LNCaP clone FGC (cell line): ENCODE data around the gene ACSF2.

Experiments
- DNase-seq: peaks from one replicate; pipeline ENCODE4 v3.0.0-alpha.2; 2011; ENCODE audit warnings: low read depth
- H3K4me3 ChIP-seq: 2 replicates; pipeline ENCODE4 v1.5.1; 2011; ENCODE audit warnings: mild to moderate bottlenecking, low read depth, low read length, control low read depth
- TF ChIP-seq, protein P1 (sequence below): IDR thresholded peaks from 2 replicates; pipeline ENCODE4 v1.5.1; 2012; ENCODE audit warnings: mild to moderate bottlenecking; ENCODE audit not compliant: control insufficient read depth, insufficient read depth; ENCODE audit errors: extremely low read depth

ACSF2 gene

DNA sequence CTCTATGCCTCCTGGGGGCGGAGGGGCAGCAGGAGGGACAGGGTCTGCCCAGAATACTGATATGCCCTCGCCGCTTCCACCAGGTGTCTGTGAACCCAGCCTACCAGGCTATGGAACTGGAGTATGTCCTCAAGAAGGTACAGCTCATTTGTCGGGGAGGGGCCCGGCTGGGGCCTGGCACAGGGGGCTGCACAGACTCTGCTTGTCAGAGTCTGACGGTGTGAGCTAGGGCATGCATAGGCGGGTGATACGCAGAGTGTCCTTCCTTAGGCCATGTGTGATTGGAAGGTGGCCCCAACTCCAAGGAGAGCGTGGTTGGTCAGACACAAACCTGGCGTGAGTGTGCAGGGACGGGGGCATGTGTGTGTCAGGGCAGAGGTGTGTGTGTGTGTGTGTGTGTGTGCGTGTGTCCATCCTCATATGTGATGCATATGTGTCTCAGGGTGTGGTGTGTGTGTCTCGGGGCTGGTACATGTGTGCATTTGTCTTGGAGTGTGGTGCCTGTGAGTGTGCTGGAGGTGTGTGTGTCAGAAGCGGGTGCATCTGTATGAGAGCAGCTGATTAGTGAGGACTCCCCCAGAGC is 35.6 kb downstream of the ACSF2 start:
- no peak for DNase-seq
- no peak overlapping the region for H3K4me3 ChIP-seq
- TF ChIP-seq, protein P1, sequence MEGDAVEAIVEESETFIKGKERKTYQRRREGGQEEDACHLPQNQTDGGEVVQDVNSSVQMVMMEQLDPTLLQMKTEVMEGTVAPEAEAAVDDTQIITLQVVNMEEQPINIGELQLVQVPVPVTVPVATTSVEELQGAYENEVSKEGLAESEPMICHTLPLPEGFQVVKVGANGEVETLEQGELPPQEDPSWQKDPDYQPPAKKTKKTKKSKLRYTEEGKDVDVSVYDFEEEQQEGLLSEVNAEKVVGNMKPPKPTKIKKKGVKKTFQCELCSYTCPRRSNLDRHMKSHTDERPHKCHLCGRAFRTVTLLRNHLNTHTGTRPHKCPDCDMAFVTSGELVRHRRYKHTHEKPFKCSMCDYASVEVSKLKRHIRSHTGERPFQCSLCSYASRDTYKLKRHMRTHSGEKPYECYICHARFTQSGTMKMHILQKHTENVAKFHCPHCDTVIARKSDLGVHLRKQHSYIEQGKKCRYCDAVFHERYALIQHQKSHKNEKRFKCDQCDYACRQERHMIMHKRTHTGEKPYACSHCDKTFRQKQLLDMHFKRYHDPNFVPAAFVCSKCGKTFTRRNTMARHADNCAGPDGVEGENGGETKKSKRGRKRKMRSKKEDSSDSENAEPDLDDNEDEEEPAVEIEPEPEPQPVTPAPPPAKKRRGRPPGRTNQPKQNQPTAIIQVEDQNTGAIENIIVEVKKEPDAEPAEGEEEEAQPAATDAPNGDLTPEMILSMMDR: no peak

DNA sequence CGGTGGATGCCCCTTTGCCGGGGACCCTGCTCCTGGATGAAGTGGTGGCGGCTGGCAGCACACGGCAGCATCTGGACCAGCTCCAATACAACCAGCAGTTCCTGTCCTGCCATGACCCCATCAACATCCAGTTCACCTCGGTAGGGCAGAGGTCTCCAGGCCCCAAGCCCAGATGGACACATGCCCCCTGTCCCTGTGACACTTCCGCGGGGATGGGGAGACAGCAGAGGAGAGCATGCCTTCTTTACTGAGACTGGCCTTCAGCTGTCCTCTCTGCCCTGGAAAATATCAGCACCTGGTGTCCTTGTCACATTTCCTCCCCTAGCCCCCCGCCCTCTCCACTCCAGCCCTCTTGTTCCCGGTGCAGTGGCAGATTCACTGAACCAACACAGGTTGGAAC is 36.4 kb downstream of the ACSF2 start:
- no peak overlapping the region for H3K4me3 ChIP-seq
- TF ChIP-seq, protein P1: no peak
- DNase-seq: no peak

DNA sequence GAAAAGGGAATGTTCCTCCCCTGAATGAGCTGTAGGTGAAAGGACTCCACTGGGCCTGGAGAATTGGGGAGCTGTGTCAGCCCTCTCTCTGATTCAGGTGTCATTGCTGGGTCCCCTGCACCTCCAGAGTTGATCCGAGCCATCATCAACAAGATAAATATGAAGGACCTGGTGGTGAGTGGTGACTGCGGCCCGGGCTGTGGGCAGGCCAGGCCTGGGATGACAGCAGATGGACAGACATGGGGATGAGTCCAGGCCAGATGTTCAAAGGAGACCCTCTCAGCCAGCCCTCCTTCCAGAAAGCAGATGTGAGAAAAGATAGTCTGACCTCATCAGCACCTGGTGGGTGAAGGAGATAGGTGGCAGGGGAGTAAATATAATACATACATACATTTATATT is 38.1 kb downstream of the ACSF2 start:
- no peak for DNase-seq
- TF ChIP-seq, protein P1: no peak
- no peak overlapping the region for H3K4me3 ChIP-seq

DNA sequence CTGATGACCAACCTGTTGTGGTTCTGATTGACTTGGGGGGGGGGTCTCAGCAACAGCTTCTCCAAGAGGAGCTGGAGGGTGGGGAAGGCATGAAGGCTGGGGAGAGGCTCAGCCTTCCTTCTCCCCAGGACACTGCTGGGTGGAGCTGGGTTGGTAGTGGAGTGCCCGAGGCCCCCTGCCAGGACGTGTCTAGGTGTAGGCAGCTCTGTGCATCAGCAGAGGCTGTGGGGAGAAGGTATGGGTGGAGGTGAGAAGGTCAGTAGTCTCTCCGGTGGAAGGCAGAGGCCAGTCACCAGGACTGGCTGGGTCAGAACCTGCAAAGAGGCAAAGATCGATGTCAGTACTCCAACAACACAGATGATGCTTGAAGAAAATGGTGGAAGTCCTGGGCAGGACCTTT is 38.7 kb downstream of the ACSF2 start:
- TF ChIP-seq, protein P1: no peak
- DNase-seq: no peak

DNA sequence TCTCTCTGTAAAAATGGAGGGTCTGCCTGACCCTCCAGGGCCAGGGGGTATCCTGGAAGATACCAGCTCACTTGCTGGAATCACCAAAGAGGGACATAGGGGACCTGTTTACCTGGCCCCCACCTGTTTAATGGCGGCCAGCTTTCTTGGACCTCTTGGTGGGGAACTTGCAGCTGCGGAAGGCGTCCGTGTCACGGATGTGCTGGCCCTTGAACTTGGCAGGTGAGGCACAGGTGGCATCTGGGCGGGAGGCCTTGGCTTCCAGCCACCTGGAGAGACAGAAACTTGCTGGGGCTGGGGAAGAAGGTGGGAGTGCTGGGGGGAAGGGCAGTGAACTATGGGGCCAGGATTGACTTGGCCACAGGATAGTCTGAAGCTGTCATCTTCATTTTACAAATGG is 39.2 kb downstream of the ACSF2 start:
- DNase-seq: no peak
- TF ChIP-seq, protein P1: no peak
- no peak overlapping the region for H3K4me3 ChIP-seq

More for the DNA sequence above, 38.7 kb downstream of the ACSF2 start:
- no peak overlapping the region for H3K4me3 ChIP-seq

DNA sequence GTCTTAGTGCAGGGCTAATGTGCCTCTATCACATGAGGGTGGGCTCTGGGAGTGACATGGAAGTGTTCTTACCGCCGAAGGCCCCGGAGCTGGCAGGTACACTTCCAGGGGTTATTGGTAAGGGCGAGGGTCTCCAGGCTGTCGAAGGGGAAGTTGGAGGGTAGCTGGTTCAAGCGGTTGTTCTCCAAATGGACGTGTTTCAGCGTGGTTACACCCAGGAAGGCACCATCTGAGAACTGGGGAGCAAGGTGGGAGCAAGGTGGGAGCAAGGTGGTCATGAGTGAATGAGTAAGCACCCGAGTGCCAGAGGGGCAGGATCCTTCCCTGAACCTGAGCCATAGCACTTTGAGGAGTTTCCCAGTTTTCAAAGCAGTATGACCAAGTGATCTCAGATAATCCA is 39.6 kb downstream of the ACSF2 start:
- TF ChIP-seq, protein P1: no peak
- no peak overlapping the region for H3K4me3 ChIP-seq
- no peak for DNase-seq

DNA sequence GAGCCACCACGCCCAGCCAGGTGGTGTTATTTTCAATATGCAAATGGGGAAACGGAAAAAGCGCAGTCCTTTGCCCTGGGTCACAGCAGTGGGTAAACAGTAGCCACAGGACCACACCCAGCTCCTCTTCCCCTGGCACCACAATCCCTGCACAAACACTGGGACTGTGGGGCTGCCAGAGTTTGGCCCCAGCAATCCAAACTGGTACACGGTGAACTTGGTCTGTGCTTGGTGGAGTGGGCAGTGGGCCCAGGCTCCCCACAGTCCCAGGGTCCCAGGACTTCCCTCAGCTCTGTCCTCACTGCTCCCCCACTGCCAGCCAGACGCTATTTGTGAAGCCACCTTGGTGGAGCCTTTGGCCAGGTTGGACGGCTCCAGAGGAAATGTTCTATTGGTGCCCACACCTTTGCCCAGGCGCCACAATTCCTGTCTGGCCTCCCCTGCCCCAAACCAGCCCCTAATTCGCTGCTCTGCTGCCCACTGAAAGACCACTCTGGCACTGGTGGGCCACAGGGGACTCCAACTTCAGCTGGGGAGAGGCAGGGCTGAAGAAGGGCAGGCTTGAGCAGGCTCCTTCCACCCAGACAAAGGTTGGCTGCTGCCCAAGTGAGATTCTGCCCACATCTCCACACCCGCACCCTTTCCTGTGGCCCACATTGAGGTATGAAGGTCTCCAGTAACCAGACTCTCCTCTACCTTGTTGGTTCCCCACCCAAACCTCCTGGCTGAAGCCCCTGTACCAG is 40.5 kb downstream of the ACSF2 start:
- DNase-seq: peak; percentile 27
- TF ChIP-seq, protein P1: no peak
- H3K4me3 ChIP-seq: no peak overlapping the region
